ENCODE data around the gene DUSP3.
A peak's percentile ranks its signal among the peaks of the same experiment; 100 is the strongest.

DUSP3 gene

DNA sequence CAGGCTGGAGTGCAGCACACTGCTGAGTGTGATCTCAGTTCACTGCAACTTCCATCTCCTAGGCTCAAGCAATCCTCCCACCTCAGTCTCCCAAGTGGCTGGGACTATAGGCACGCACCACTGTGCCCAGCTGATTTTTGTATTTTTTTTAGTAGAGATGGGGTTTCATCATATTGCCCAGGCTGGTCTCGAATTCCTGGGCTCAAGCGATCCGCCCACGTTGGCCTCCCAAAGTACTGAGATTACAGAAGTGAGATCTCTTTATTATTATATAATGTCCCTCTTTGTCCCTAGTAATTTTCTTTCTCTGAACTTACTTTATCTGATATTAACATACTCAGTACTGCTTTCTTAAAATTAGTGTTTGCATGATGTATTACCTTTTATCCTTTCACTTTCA is 9.8 kb upstream of the DUSP3 start:
- DNase-seq: no peak
- H3K4me3 Mint-ChIP-seq: no peak overlapping the region
- no peak overlapping the region for H3K27ac Mint-ChIP-seq
- peaks cover 5% of the 10 kb centered on the region for H3K4me1 Mint-ChIP-seq (ENCODE audit: low read depth)
- peaks cover 19% of the 10 kb centered on the region for H3K27me3 Mint-ChIP-seq
- H3K9me3 Mint-ChIP-seq: no peaks in the 10 kb centered on the region
- H3K36me3 Mint-ChIP-seq (ENCODE audit: low read depth): no peaks in the 10 kb centered on the region

DNA sequence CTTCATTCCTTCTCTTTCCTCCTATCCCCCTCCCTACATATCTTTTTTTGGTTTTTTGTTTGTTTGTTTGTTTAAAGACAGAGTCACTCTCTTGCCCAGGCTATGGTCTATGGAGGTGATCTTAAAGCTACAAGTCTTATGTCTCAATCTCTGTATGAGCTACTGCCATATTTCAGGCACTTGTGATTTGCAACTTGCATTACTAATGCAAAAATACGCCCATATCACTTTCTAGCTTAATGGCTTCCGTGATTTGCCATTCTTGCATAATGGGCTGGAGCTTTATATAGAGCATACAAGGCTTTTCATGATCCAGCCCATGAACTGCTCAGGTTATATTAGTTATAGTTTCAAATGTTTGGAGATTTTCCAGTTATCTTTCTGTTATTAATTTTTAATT is 9.0 kb upstream of the DUSP3 start:
- Mint-ChIP-seq H3K9me3 (no peaks in the 10 kb centered on the region), H3K27ac (no peak overlapping the region), H3K27me3 (peaks cover 18% of the 10 kb centered on the region), H3K4me3 (no peak overlapping the region), H3K4me1 (ENCODE audit: low read depth) (peaks cover 5% of the 10 kb centered on the region), H3K36me3 (ENCODE audit: low read depth) (no peaks in the 10 kb centered on the region)
- DNase-seq: no peak

DNA sequence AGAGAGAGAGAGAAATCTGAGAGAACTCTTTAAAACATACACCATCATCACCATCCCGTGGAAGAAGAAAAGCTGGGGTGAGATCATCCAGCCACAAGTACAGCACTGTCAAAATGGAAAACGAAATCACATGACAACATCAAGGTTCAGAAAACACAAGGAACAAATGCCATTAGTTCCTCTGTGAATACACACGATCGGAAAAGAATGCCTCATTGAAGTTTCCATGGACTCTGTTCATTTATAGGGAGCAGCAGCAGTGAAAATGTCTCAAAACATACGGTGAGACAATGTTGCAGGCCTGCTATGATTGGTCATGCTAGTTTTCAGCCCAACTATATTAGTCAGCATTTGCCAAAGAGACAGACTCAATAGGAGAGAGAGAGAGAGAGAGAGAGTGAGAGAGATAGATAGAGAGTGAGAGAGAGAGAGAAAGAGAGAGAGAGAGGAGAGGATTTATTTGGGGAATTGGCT is 5.9 kb upstream of the DUSP3 start:
- Mint-ChIP-seq H3K4me1 (ENCODE audit: low read depth) (peaks cover 3% of the 10 kb centered on the region), H3K9me3 (no peaks in the 10 kb centered on the region), H3K4me3 (no peak overlapping the region), H3K27ac (no peak overlapping the region), H3K36me3 (ENCODE audit: low read depth) (no peaks in the 10 kb centered on the region), H3K27me3 (peaks cover 37% of the 10 kb centered on the region)
- DNase-seq: no peak

DNA sequence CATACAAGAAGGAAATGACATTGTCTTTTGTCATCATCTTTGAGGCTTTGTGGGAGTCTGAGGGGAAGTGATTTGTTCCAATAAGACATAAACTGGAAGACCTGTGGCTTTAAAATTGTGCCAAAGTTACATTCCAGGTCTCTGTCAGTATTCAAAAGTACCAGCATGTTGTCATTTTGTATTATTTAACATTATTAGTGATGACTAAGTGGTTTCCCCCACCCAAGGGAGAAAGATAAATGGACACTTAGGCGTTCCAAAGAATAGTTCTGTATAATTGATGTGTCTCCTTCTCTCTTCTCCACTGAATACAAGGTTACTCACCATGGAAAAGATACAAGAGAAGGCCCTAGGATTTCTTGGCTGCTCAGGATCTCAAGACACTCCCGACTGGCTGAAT is 5.3 kb upstream of the DUSP3 start:
- Mint-ChIP-seq H3K27ac (no peak overlapping the region), H3K4me3 (no peak overlapping the region), H3K36me3 (ENCODE audit: low read depth) (no peaks in the 10 kb centered on the region), H3K27me3 (peaks cover 42% of the 10 kb centered on the region), H3K9me3 (no peaks in the 10 kb centered on the region), H3K4me1 (ENCODE audit: low read depth) (peaks cover 8% of the 10 kb centered on the region)
- no peak for DNase-seq

DNA sequence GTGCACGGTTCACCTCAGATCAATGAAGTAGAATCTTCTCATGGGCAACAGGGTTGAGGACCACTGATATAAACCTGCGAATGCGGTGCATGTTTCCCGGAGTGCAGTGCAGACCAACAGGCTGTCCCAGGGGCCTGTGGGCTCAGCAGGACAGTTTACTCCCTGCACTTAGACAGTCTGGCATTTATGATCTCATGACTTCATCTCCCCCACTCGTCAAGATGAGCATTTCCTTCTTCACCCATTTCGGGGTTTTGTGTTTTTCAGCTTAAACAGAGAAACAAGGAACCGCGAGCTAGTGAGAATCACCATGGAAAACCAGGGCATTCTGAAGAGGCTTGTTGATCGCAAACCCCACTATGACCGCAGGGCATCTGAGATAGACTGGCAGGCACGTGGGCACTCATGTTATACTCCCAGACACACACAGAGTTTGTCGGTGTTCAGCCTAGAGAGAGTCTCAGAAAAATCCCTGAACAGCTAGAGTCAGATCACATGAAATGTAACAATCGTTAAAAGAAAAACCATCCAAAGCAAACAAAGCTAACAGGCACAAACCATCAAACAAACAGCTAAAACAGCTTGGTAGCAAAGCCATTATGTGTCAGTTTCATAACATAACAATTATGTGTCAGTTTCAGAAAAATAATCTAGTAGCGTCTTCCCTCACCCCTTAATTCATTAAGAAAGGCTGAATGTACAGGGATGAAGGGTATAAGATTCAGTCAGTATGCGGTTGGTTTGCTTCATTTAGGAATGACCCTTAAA is 4.3 kb upstream of the DUSP3 start:
- peaks cover 42% of the 10 kb centered on the region for H3K27me3 Mint-ChIP-seq
- no peaks in the 10 kb centered on the region for H3K9me3 Mint-ChIP-seq
- H3K4me3 Mint-ChIP-seq: no peak overlapping the region
- H3K36me3 Mint-ChIP-seq (ENCODE audit: low read depth): no peaks in the 10 kb centered on the region
- peaks cover 9% of the 10 kb centered on the region for H3K4me1 Mint-ChIP-seq (ENCODE audit: low read depth)
- no peak for DNase-seq
- no peak overlapping the region for H3K27ac Mint-ChIP-seq

DNA sequence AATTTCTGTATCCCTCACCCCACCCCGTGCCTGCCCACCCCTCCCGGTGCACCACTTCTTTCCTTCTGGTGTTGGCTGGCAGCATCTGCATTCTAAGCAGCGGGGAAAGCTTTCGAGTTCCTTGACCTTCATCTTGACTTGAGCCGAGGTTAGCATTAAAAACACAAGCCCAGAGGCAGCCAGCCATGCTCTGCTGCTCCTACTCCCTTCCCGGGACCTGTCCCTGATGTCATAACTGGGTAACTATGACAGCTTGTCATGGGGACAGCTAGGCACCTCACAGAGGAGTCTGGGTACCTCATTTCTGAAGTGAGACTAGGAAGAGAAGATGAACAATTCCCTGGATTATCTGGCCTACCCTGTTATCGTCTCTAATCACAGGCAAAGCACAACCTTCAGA is 1.4 kb upstream of the DUSP3 start, which contains the start of gene CFAP97D1:
CFAP97D1 (plus strand) TSS at position 301 of the 400 bp plus-strand sequence; CDS start at position 329, 28 bp downstream.
- Mint-ChIP-seq H3K36me3 (ENCODE audit: low read depth) (peaks cover 5% of the 10 kb centered on the region), H3K27me3 (peaks cover 42% of the 10 kb centered on the region), H3K4me3 (peak within 1 kb of the TSS; percentile 76), H3K9me3 (no peaks in the 10 kb centered on the region), H3K4me1 (ENCODE audit: low read depth) (peaks cover 14% of the 10 kb centered on the region), H3K27ac (no peak within 1 kb of the TSS)
- DNase-seq: no peak

DNA sequence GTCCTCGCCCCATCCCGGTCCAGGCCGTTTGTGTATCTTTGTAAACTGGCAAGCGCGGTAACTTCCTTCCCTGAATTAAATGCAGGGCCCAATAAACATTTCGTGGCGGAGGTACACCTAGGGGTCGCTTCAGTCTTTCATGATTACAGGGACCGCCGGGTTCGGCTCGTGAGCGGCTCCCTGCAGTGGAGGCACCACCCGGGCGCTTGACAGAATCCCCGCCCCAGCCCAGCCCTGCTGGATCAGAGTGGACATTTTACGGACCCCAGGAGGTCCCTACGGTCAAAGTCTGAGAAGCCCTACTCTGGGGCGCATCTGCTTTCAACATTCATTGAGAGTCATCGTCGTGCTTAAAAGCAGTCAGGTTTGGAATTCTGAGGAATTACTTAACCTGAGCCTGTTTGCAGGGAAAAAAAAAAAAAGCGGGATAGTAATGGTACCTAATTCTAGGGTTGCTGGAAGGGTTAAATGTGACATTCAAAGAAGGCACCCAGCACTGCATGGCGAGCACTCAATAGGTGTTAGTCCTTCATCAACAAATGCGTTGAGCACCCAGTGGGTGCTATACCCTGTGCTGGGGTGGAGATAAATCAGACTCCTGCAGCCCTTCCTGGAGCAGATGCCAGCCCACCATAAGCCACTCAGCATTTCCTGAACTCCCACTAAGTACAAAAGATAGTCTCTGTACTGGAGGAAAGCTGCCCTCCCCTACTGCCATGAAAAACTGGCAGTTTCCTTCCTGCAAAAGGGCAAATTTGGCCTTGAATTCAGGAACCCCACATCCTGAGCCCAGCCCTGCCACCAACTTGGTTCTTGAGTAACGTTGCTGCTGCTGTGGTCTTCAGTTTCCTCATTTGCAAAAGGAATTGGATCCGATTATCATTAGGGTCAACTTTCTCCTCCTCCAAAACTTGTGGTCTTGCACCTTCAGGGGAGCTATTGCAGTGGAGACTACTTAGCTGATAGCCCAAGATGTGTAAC is 658 bp upstream of the DUSP3 start:
- Mint-ChIP-seq H3K9me3 (no peaks in the 10 kb centered on the region), H3K27ac (no peak overlapping the region), H3K27me3 (peaks cover 42% of the 10 kb centered on the region), H3K4me1 (ENCODE audit: low read depth) (peaks cover 14% of the 10 kb centered on the region), H3K4me3 (peak overlapping the region; percentile 76), H3K36me3 (ENCODE audit: low read depth) (peaks cover 10% of the 10 kb centered on the region)
- no peak for DNase-seq

DNA sequence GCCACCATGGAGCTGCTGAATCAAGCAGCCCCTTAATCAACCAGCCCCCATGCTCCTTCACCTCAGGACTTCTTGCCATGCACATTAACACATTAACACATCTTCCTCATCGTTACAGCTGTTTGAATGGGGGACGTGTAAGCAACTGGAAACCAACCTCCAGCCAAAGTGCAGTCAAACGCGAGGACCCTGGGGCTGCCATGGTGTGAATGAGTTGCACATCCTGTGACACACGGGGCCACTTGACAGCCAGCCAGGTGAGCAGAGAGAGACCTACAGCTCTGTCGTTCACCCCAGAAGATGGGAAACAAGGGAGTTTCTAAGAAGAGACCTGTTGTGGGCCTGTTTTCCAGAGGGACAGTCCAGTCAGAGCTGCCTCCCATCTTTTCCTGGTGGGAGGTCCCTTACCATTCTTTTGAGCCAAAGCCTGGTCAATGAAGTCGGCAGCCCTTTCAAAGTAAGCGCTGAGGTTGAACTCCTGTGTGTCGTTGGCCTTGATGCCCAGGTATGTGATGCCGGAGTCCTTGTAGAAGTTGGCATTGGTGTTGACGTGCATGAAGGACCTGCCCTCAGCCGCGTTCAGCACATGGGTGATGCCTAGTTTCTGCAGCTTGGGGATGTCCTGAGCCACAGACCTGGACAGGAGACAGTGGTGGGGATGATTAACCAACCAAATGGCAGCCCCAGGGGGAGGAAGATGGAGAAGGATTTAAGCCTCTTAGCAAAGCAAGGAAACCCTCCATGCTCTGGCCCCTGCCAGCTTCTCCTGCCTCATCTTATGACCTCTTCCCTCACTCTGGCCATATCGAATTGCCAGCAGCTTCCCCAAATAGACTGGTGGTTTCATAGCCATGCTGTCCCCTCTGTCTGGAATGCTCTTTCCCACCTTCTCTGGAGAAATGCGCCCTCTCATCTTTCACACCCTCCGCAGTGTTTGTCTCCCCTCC is 4.2 kb downstream of the DUSP3 start:
- Mint-ChIP-seq H3K27ac (no peak overlapping the region), H3K27me3 (peaks cover 4% of the 10 kb centered on the region), H3K4me1 (ENCODE audit: low read depth) (peaks cover 13% of the 10 kb centered on the region), H3K4me3 (no peak overlapping the region), H3K9me3 (no peaks in the 10 kb centered on the region), H3K36me3 (ENCODE audit: low read depth) (peaks cover 55% of the 10 kb centered on the region)
- DNase-seq: no peak

DNA sequence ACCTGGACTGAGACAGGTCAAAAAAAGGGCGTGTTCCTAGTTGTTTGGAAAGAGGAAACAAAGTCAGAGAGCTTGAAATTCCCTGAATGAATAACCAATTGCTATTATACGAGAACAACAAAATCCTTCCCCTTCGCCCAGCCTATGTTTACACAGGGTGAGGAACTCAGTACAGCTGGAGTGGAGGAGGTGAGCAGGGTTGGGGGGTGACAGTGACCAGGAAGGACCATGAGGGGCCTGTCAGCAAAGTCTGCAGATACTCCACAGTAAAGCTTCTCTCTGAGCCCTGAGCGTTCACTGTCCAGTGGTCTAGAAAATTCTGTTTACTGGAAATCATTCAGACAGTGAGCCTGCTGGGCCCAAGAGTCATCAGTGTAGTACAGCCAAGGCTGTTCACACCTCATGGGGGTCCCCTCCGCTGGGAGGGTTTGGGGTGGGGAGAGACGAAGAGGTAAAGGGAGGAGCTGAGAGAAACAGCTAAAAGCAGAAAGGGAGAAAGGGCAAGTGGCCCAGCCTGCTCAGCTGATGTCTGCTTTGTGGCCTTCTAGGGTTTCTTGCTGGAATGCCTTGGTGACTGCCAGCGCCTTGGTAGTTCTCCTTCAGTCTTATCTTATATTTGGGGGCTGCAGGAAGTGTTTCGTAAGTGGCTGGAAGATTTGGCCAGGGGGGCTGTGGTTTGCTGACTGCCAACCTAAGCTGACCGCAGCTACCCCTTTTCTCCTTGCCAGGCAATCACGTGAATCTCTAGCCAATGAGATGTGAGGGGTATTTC is 5.7 kb downstream of the DUSP3 start:
- Mint-ChIP-seq H3K36me3 (ENCODE audit: low read depth) (peaks cover 67% of the 10 kb centered on the region), H3K9me3 (no peaks in the 10 kb centered on the region), H3K27ac (peak overlapping the region; percentile 40), H3K4me1 (ENCODE audit: low read depth) (peaks cover 8% of the 10 kb centered on the region), H3K27me3 (no peaks in the 10 kb centered on the region), H3K4me3 (no peak overlapping the region)
- DNase-seq: no peak

DNA sequence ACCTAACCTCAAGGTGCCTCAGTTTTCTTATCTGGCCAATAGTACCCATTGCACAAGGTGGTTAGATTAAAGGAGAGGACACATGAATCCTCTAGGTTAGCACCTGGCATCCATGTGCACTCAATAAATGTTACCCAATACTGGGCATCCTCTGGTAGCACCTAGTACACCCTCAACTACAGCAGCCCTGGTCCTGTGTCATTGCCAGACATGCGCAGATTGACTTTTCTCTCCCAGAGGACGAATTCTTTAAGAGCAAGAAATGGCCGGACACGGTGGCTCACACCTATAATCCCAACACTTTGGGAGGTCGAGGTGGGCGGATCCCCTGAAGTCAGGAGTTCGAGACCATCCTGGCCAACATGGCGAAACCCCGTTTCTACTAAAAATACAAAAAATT is 7.3 kb downstream of the DUSP3 start:
- no peak for DNase-seq
- Mint-ChIP-seq H3K4me3 (no peak overlapping the region), H3K27me3 (no peaks in the 10 kb centered on the region), H3K9me3 (no peaks in the 10 kb centered on the region), H3K27ac (no peak overlapping the region), H3K4me1 (ENCODE audit: low read depth) (peaks cover 3% of the 10 kb centered on the region), H3K36me3 (ENCODE audit: low read depth) (peaks cover 66% of the 10 kb centered on the region)

DNA sequence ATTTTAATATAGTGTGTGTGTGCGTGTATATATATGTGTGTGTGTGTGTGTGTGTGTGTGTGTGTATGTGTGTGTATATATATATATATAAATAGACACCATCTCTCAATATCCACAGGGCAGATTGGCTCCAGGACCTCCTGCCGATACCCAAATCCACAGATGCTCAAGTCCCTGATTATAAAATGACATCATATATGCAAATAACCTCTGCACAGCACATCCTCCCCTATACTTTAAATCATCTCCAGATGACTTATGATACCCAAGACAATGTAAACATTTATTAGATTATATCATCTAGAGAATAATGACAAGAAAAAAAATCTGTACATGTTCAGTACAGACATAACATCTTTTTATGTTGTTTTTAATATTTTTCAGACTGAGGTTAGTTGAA is 7.8 kb downstream of the DUSP3 start:
- no peak overlapping the region for H3K27ac Mint-ChIP-seq
- H3K36me3 Mint-ChIP-seq (ENCODE audit: low read depth): peaks cover 64% of the 10 kb centered on the region
- no peak for DNase-seq
- H3K27me3 Mint-ChIP-seq: no peaks in the 10 kb centered on the region
- no peak overlapping the region for H3K4me3 Mint-ChIP-seq
- H3K9me3 Mint-ChIP-seq: no peaks in the 10 kb centered on the region
- peaks cover 3% of the 10 kb centered on the region for H3K4me1 Mint-ChIP-seq (ENCODE audit: low read depth)

DNA sequence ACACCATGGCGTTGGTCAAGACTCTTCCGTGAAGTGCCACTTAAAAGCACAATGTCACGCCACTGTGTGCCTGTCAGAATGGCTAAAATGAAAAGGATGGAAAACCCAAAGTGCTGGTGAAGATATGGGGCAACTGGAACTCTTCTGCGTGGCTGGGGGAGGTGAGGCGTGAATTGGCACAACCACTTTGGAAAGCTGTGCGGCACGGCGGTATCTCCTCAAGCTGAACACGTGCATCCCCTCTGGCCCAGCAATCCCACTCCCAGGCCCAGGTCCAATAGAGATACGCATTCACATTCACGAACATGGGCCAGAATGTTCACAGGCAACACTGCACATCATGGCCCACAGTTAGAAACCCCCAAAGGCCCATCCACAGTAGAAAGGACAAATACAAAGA is 8.9 kb downstream of the DUSP3 start:
- DNase-seq: no peak
- no peak overlapping the region for H3K4me3 Mint-ChIP-seq
- H3K9me3 Mint-ChIP-seq: no peaks in the 10 kb centered on the region

DNA sequence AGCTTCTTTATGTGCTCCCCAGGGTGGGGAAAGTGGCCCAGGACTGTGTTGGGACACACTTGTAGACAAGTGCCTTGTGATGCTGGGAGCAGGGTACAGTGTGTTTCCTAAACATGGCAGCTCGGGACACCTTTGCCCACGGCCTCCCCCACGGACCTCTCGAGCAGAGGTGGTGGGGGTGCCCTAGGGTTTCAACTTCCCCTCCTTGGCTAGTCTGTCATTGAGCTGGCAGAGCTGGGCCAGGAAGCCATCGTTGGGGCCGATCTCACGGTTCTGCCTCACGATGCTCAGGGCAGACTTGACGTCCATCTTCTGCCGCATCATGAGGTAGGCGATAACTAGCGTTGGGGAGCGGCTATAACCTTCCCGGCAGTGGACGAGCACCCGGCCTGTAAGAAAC is 9.4 kb downstream of the DUSP3 start:
- Mint-ChIP-seq H3K9me3 (no peaks in the 10 kb centered on the region), H3K4me3 (no peak overlapping the region), H3K27ac (no peak overlapping the region), H3K4me1 (ENCODE audit: low read depth) (peaks cover 3% of the 10 kb centered on the region), H3K36me3 (ENCODE audit: low read depth) (peaks cover 57% of the 10 kb centered on the region), H3K27me3 (no peaks in the 10 kb centered on the region)
- no peak for DNase-seq

More for the DNA sequence above, 8.9 kb downstream of the DUSP3 start:
- H3K27me3 Mint-ChIP-seq: no peaks in the 10 kb centered on the region
- no peak overlapping the region for H3K27ac Mint-ChIP-seq
- H3K4me1 Mint-ChIP-seq (ENCODE audit: low read depth): peaks cover 3% of the 10 kb centered on the region
- H3K36me3 Mint-ChIP-seq (ENCODE audit: low read depth): peaks cover 61% of the 10 kb centered on the region
